ENCODE measurements around the gene LCN2.

LCN2 gene

DNA sequence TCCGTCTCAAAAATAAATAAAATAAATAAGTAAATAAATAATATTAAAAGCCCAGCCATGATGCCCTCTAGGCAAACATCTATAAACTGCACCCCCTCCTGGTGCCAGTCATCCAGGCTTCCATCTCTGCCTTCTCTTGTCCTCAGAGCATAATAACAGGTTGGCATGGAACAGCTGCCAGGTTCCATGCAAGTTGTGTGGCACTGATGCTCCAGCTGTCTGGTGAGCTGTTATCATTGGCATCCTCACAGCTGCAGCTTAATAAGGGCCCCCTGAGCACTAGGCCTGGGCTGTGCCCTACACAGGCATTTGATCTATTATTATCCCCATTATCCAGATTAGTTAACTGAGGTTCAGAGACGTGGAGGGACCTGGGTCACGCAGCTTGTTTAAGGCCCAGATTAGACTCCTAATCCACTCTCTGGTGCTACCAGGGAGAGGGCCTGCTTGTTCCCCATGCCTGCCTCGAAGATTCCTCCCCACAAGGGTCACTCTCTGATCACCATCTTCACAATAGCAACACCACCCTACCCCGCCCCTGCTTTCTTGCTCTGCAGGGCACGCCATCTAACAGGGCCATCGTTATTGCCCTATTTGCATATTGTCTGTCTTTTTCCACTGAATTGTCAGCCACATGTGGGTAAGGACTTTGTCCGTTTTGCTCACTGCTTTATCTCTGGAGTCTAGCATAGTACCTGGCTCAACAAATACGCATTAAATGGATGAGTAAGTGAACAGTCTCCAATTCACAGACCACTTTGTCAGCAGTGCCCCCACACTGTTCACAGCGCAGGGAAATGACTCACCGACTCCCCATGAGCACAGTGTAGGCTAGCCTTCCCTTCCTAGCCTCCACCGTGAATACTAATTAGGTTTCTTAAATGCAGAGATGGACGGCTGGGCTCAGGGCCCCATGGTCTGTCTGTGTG, 52.5 kb downstream of the LCN2 start:
- no peak for DNase-seq (ENCODE audit: low spot score)

DNA sequence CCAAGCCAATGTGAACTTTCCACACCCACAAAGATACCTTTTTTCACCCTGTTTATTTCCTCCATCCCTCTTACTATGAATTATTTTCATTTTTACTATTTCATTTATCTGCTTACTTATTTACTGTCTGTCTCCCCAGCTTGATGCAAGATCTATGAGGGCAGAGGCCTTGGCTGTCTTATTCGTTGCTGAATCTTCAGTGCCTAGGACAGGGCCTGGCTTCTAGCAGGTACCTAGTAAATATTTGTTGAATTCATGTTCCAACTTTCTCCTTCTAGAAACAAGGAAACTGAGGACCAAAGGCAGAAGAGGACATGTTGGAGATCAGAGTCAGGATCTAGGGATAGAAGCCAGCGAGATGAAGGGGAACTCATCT, 53.4 kb downstream of the LCN2 start:
- DNase-seq (ENCODE audit: low spot score): no peak
